H9 (cell line): Measurements from ENCODE around the gene TSPAN9. TPM values are rescaled to one million over a fixed set of nuclear protein-coding genes. Genes with fewer than 3 reads are reported as not detected.

Source experiments
- DNase-seq: peaks from one replicate; pipeline ENCODE4 v3.0.0-alpha.2; 2017
- H2AFZ ChIP-seq: one replicate; pipeline ENCODE4 v1.6.1; 2013; ENCODE audit warnings: mild to moderate bottlenecking, low read length, control low read depth, moderate library complexity
- H2AK5ac ChIP-seq: 2 replicates; pipeline ENCODE4 v1.6.1; 2013; ENCODE audit warnings: low read length, control low read depth, mixed read lengths; ENCODE audit not compliant: insufficient read length
- H2BK120ac ChIP-seq: one replicate; pipeline ENCODE4 v1.6.1; 2013; ENCODE audit warnings: low read depth, mild to moderate bottlenecking, low read length, control low read depth, inconsistent platforms; ENCODE audit not compliant: poor library complexity, severe bottlenecking
- H2BK12ac ChIP-seq: 2 replicates; pipeline ENCODE4 v1.6.1; 2013; ENCODE audit warnings: low read length, control low read depth, mixed read lengths, low read depth; ENCODE audit not compliant: insufficient read length
- H2BK15ac ChIP-seq: 2 replicates; pipeline ENCODE4 v1.6.1; 2013; ENCODE audit warnings: low read depth, low read length, control low read depth
- H2BK20ac ChIP-seq: one replicate; pipeline ENCODE4 v1.6.1; 2013; ENCODE audit warnings: low read depth, mild to moderate bottlenecking, low read length, control low read depth, inconsistent platforms; ENCODE audit not compliant: poor library complexity, severe bottlenecking
- H2BK5ac ChIP-seq: 2 replicates; pipeline ENCODE4 v1.6.1; 2013; ENCODE audit warnings: low read length, control low read depth, mixed read lengths; ENCODE audit not compliant: insufficient read length
- H3K14ac ChIP-seq: 2 replicates; pipeline ENCODE4 v1.6.1; 2013; ENCODE audit warnings: low read length, control low read depth; ENCODE audit not compliant: insufficient read depth
- H3K18ac ChIP-seq: 2 replicates; pipeline ENCODE4 v1.6.1; 2013; ENCODE audit warnings: low read depth, mild to moderate bottlenecking, mixed read lengths, low read length, control low read depth; ENCODE audit not compliant: insufficient read length
- H3K23ac ChIP-seq: 2 replicates; pipeline ENCODE4 v1.6.1; 2013; ENCODE audit warnings: low read length, control low read depth, mixed read lengths, low read depth; ENCODE audit not compliant: insufficient read length
- H3K23me2 ChIP-seq: 2 replicates; pipeline ENCODE4 v1.6.1; 2013; ENCODE audit warnings: low read depth, mild to moderate bottlenecking, mixed read lengths, low read length, control low read depth; ENCODE audit not compliant: insufficient read length, poor library complexity, severe bottlenecking
- H3K27ac ChIP-seq: 2 replicates; pipeline ENCODE4 v1.5.1; 2013; ENCODE audit warnings: low read length, control low read depth, mixed read lengths, low read depth; ENCODE audit not compliant: insufficient read length
- H3K27me3 ChIP-seq: 2 replicates; pipeline ENCODE4 v1.6.1; 2013; ENCODE audit warnings: low read length, control low read depth, inconsistent platforms; ENCODE audit not compliant: insufficient read depth
- H3K4ac ChIP-seq: 2 replicates; pipeline ENCODE4 v1.6.1; 2013; ENCODE audit warnings: low read depth, mild to moderate bottlenecking, control low read depth, inconsistent platforms, low read length, moderate library complexity
- H3K4me1 ChIP-seq: 2 replicates; pipeline ENCODE4 v1.6.1; 2013; ENCODE audit warnings: low read length, control low read depth, inconsistent platforms; ENCODE audit not compliant: insufficient read depth
- H3K4me2 ChIP-seq: 2 replicates; pipeline ENCODE4 v1.6.1; 2013; ENCODE audit warnings: low read length, control low read depth, mixed read lengths; ENCODE audit not compliant: insufficient read length, insufficient read depth
- H3K56ac ChIP-seq: 2 replicates; pipeline ENCODE4 v1.6.1; 2013; ENCODE audit warnings: low read depth, mild to moderate bottlenecking, mixed read lengths, low read length, control low read depth; ENCODE audit not compliant: insufficient read length
- H3K79me1 ChIP-seq: 2 replicates; pipeline ENCODE4 v1.6.1; 2013; ENCODE audit warnings: low read depth, mild to moderate bottlenecking, moderate library complexity, low read length, control low read depth, inconsistent platforms; ENCODE audit not compliant: insufficient read depth, poor library complexity, severe bottlenecking
- H3K79me2 ChIP-seq: 2 replicates; pipeline ENCODE4 v1.6.1; 2013; ENCODE audit warnings: low read length, control low read depth, inconsistent platforms; ENCODE audit not compliant: insufficient read depth
- H3K9ac ChIP-seq: 2 replicates; pipeline ENCODE4 v1.6.1; 2013; ENCODE audit warnings: low read length, control low read depth, mixed read lengths; ENCODE audit not compliant: insufficient read length; ENCODE audit errors: extremely low read depth
- H3K9me3 ChIP-seq: one replicate; pipeline ENCODE4 v1.6.1; 2013; ENCODE audit warnings: low read depth, low read length, inconsistent platforms; ENCODE audit not compliant: control insufficient read depth
- H3T11ph ChIP-seq: one replicate; pipeline ENCODE4 v1.6.1; 2013; ENCODE audit warnings: mild to moderate bottlenecking, low read length, control low read depth, inconsistent platforms
- H4K20me1 ChIP-seq: one replicate; pipeline ENCODE4 v1.6.1; 2013; ENCODE audit not compliant: control insufficient read depth, insufficient read length, insufficient read depth
- H4K5ac ChIP-seq: 2 replicates; pipeline ENCODE4 v1.6.1; 2013; ENCODE audit warnings: low read depth, mild to moderate bottlenecking, mixed read lengths, low read length, control low read depth; ENCODE audit not compliant: insufficient read length
- H4K8ac ChIP-seq: replicated peaks from 2 replicates; pipeline ENCODE4 v1.6.1; 2013; ENCODE audit warnings: low read length, control low read depth, mixed read lengths, low read depth; ENCODE audit not compliant: insufficient read length
- H4K91ac ChIP-seq: 2 replicates; pipeline ENCODE4 v1.6.1; 2013; ENCODE audit warnings: low read depth, mild to moderate bottlenecking, moderate library complexity, mixed read lengths, low read length, control low read depth; ENCODE audit not compliant: insufficient read length
- H3K27ac Mint-ChIP-seq, 3 experiments: 2 replicates in 2 of 3; 3 replicates in 1 of 3; pipeline ENCODE4 v1.8.0; 2020 to 2021; ENCODE audit warnings: mixed read lengths in 3 of 3, mild to moderate bottlenecking in 1 of 3, moderate library complexity in 1 of 3
- H3K27me3 Mint-ChIP-seq: 2 replicates; pipeline ENCODE4 v1.8.0; 2021; ENCODE audit warnings: low read depth, mild to moderate bottlenecking, moderate library complexity, mixed read lengths
- H3K36me3 Mint-ChIP-seq, 3 experiments: 2 replicates in 2 of 3; 3 replicates in 1 of 3; pipeline ENCODE4 v1.8.0; 2020 to 2021; ENCODE audit warnings: low read depth in 3 of 3, mixed read lengths in 3 of 3; ENCODE audit not compliant: insufficient read depth in 1 of 3
- H3K4me1 Mint-ChIP-seq, 2 experiments: 2 replicates each; pipeline ENCODE4 v1.8.0; 2020; ENCODE audit warnings: mixed read lengths in 2 of 2
- H3K4me3 Mint-ChIP-seq, 2 experiments: 2 replicates in 1 of 2; 3 replicates in 1 of 2; pipeline ENCODE4 v1.8.0; 2020 to 2021; ENCODE audit warnings: mild to moderate bottlenecking in 2 of 2, mixed read lengths in 2 of 2, moderate library complexity in 1 of 2
- H3K9me3 Mint-ChIP-seq, 2 experiments: 2 replicates in 1 of 2; 3 replicates in 1 of 2; pipeline ENCODE4 v1.8.0; 2020; ENCODE audit warnings: mild to moderate bottlenecking in 2 of 2, mixed read lengths in 2 of 2, moderate library complexity in 1 of 2
- CTCF ChIP-seq: fragments of 200-600 bp; sonication (generic); conservative IDR thresholded peaks from 3 replicates; pipeline ENCODE4 v1.8.0; 2021; ENCODE audit warnings: antibody characterized with exemption, mild to moderate bottlenecking
- WGBS: extraction: QIAGEN DNeasy Blood & Tissue Kit; methylation state at CpG from one replicate; pipeline ENCODE4 v1.1.7; 2013; ENCODE audit warnings: missing lambda C conversion rate, low lambda C conversion rate, mixed read lengths; ENCODE audit not compliant: insufficient read length; ENCODE audit errors: extremely low coverage; 5-methylcytosine and 5-hydroxymethylcytosine counted together
- total RNA-seq: library from RNA; stranded (reverse); gene quantifications from 2 replicates; pipeline ENCODE4 v1.2.1, GENCODE V29; 2021

The TSPAN9 gene
- total RNA-seq, 1 experiment from 2014 or later = 19.0 TPM

DNA sequence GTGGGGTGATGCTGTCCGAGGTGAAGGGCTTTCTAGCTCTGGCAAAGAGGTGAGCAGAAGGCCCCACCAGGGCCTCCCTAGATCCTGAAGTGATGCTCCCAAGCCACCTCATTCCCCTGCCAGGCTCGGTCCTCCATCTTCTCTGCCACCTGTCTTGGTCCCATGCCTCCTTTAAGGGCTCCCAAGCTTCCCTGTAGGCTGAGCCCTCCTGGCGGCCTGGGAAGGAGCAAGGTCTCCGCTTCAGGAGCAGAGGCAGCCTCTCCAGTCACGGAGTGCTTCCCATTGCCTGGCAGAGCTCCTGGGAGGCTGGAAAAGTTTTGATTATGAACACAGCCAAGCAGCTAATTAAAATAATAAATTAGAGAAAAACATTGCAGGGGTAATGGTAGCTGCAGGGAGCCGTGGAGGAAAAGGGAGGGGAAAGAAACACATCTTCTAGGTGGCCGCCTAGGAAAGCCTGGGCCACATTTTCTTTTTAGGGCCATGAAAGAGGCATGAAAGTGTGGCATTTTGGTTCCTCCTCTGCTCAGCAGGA lies 253.9 kb downstream of the TSPAN9 start:
- Mint-ChIP-seq H3K36me3 (peaks cover 0 to 2% (median 0%) of the 10 kb centered on the region in 3 experiments; a peak in 1 of 7 replicates), H3K27ac (no peak overlapping the region), H3K27me3 (peaks cover 2% of the 10 kb centered on the region), H3K4me3 (no peak overlapping the region), H3K9me3 (no peaks in the 10 kb centered on the region), H3K4me1 (peaks cover 22 to 33% of the 10 kb centered on the region in 2 experiments)
- Histone ChIP-seq H3K18ac (no peak overlapping the region), H2BK120ac (no peak overlapping the region), H2AK5ac (no peak overlapping the region), H3K4me1 (no peaks in the 10 kb centered on the region), H4K5ac (no peak overlapping the region), H4K91ac (no peak overlapping the region), H3K4me2 (no peak overlapping the region), H3K9ac (no peak overlapping the region), H4K20me1 (no peaks in the 10 kb centered on the region), H2BK5ac (no peak overlapping the region), H3K79me1 (no peaks in the 10 kb centered on the region), H3T11ph (no peak overlapping the region), H2BK15ac (no peak overlapping the region), H3K79me2 (no peaks in the 10 kb centered on the region), H3K56ac (no peak overlapping the region), H3K9me3 (no peaks in the 10 kb centered on the region), H3K14ac (no peak overlapping the region; the same call in 1 of the 2 replicates), H3K23ac (no peak overlapping the region), H3K27ac (no peak overlapping the region), H2BK20ac (no peak overlapping the region), H3K4ac (no peak overlapping the region), H2AFZ (no peak overlapping the region), H2BK12ac (no peak overlapping the region), H3K23me2 (no peaks in the 10 kb centered on the region), H3K27me3 (no peaks in the 10 kb centered on the region), H4K8ac (no peak overlapping the region)
- no peak for TF ChIP-seq CTCF
- no peak for DNase-seq
- WGBS = no CpG with 5 or more reads among the region's 7 CpGs
